ENCODE measurements around the gene CEBPG.

The CEBPG gene

DNA sequence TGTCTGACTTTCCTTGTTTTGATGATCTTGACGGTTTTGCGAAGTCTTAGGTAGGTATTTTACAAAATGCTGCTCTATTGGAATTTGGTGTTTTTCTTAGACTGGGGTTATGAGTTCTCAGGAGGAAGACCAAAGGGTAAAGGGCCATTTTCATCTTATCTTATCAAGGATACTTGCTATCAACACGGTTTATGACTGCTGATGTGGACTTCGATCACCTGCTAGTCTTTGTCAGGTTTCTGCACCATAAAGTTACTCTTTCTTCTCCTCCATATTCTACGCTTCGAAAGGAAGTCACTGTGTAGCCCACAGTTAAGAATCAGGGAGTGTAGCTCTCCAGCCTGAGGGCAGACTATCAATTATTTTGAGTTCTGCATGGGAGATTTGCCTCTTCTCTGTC lies 7.4 kb upstream of the CEBPG start:
- Histone ChIP-seq H3K4me3 (ENCODE audit: low read depth in 1 of 2, low read length in 2 of 2) (peak overlapping the region; percentile 32 to 55), H3K4me1 (ENCODE audit: control insufficient read depth in 1 of 2, insufficient read depth in 2 of 2, low read length in 2 of 2) (peaks cover 14 to 25% of the 10 kb centered on the region in 2 donors), H3K36me3 (ENCODE audit: control insufficient read depth in 1 of 2, insufficient read depth in 2 of 2, low read length in 2 of 2) (no peaks in the 10 kb centered on the region), H3K9ac (ENCODE audit: low read depth in 1 of 2, low read length in 2 of 2) (peak overlapping the region in 1 of 2 donors; percentile 27), H3K27ac (ENCODE audit: low read depth, low read length) (no peak overlapping the region), H3K9me3 (ENCODE audit: control insufficient read depth in 1 of 2, low read length in 2 of 2) (no peaks in the 10 kb centered on the region), H3K27me3 (ENCODE audit: control insufficient read depth in 1 of 2, insufficient read depth in 2 of 2, low read length in 2 of 2) (no peaks in the 10 kb centered on the region)

DNA sequence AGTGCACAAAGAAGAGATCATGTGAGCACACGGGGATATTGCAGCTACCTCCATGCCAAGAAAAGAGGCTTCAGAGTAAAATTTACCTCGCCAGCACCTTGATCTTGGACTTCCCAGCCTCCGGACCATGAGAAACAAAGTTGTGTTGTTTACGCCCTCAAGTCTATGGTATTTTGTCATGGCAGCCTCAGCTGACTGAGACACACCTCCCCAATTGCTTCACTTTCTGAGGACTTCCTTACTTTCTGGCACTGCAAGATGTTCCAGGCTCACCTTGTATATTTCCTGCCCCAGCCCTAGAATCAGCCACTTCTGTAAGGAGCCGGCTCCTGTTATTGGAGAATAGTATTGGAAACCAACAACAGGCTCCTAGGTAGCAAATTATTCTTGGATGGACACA lies 6.6 kb upstream of the CEBPG start:
- no peak overlapping the region for H3K27ac ChIP-seq (ENCODE audit: low read depth, low read length)
- no peaks in the 10 kb centered on the region for H3K36me3 ChIP-seq (ENCODE audit: control insufficient read depth in 1 of 2, insufficient read depth in 2 of 2, low read length in 2 of 2)
- peak overlapping the region; percentile 29 to 55 for H3K4me3 ChIP-seq (ENCODE audit: low read depth in 1 of 2, low read length in 2 of 2)
- H3K4me1 ChIP-seq (ENCODE audit: control insufficient read depth in 1 of 2, insufficient read depth in 2 of 2, low read length in 2 of 2) = peaks cover 17 to 25% of the 10 kb centered on the region in 2 donors
- no peak overlapping the region for H3K9ac ChIP-seq (ENCODE audit: low read depth in 1 of 2, low read length in 2 of 2)
- no peaks in the 10 kb centered on the region for H3K9me3 ChIP-seq (ENCODE audit: control insufficient read depth in 1 of 2, low read length in 2 of 2)
- no peaks in the 10 kb centered on the region for H3K27me3 ChIP-seq (ENCODE audit: control insufficient read depth in 1 of 2, insufficient read depth in 2 of 2, low read length in 2 of 2)

- no peaks in the 10 kb centered on the region for H3K9me3 ChIP-seq (ENCODE audit: control insufficient read depth in 1 of 2, low read length in 2 of 2)
- no peaks in the 10 kb centered on the region for H3K27me3 ChIP-seq (ENCODE audit: control insufficient read depth in 1 of 2, insufficient read depth in 2 of 2, low read length in 2 of 2)
- H3K4me3 ChIP-seq (ENCODE audit: low read depth in 1 of 2, low read length in 2 of 2) = no peak overlapping the region
- peaks cover 20 to 25% of the 10 kb centered on the region in 2 donors for H3K4me1 ChIP-seq (ENCODE audit: control insufficient read depth in 1 of 2, insufficient read depth in 2 of 2, low read length in 2 of 2)
- H3K36me3 ChIP-seq (ENCODE audit: control insufficient read depth in 1 of 2, insufficient read depth in 2 of 2, low read length in 2 of 2) = no peaks in the 10 kb centered on the region
- H3K9ac ChIP-seq (ENCODE audit: low read depth in 1 of 2, low read length in 2 of 2) = no peak overlapping the region
- H3K27ac ChIP-seq (ENCODE audit: low read depth, low read length) = no peak overlapping the region
Measured at GRCh38 chr19:33368074-33368864, 5.2 kb upstream of the CEBPG start.

DNA sequence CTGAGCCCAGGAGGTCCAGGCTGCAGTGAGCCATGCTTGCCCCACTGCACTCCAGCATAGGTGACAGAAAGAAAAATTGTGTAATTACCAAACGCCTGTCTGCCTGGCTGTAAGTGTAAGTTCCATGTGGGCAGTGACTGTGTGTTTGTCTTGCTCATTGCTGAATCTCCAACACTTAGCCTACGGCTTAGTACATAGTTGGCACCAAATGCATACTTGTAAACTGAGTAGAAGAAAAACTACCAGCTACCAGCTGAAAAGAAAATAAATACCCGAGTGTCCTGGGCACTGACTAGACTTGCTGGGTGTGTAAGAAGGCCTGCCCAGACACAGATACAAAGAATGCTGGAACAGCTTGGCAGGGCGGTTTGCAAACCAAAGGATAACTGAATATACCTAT lies 2.7 kb upstream of the CEBPG start:
- H3K27ac ChIP-seq (ENCODE audit: low read depth, low read length) = no peak overlapping the region
- H3K4me3 ChIP-seq (ENCODE audit: low read depth in 1 of 2, low read length in 2 of 2) = no peak overlapping the region
- H3K9ac ChIP-seq (ENCODE audit: low read depth in 1 of 2, low read length in 2 of 2) = no peak overlapping the region
- H3K36me3 ChIP-seq (ENCODE audit: control insufficient read depth in 1 of 2, insufficient read depth in 2 of 2, low read length in 2 of 2) = no peaks in the 10 kb centered on the region
- peaks cover 26 to 33% of the 10 kb centered on the region in 2 donors for H3K4me1 ChIP-seq (ENCODE audit: control insufficient read depth in 1 of 2, insufficient read depth in 2 of 2, low read length in 2 of 2)
- no peaks in the 10 kb centered on the region for H3K27me3 ChIP-seq (ENCODE audit: control insufficient read depth in 1 of 2, insufficient read depth in 2 of 2, low read length in 2 of 2)
- no peaks in the 10 kb centered on the region for H3K9me3 ChIP-seq (ENCODE audit: control insufficient read depth in 1 of 2, low read length in 2 of 2)

DNA sequence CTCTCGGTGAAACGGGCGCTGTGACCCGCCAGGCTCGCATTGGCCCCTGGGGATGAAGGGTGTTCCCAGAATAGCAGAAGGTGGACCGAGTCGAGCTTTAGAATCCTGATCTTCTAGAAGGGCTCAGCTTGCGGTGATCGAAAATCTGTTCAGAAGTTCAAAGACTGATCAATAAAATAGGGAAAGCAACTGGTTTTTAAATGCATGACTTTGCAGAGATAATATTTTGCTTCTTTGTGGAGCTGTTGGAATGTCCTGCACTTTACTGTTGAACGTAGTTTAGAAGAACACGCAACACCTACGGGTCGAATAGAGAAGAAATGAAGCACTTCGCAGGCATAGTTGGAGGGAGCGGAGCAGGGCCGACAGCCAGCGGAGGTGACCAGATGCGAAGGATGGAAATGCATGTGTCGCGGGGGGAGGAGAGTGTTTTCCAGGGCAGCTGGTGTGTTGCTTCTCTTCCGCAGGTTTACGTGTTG lies 766 bp downstream of the CEBPG start:
- peaks cover 44 to 48% of the 10 kb centered on the region in 2 donors for H3K4me1 ChIP-seq (ENCODE audit: control insufficient read depth in 1 of 2, insufficient read depth in 2 of 2, low read length in 2 of 2)
- H3K4me3 ChIP-seq (ENCODE audit: low read depth in 1 of 2, low read length in 2 of 2) = peak overlapping the region; percentile 77 to 94
- no peaks in the 10 kb centered on the region for H3K9me3 ChIP-seq (ENCODE audit: control insufficient read depth in 1 of 2, low read length in 2 of 2)
- H3K9ac ChIP-seq (ENCODE audit: low read depth in 1 of 2, low read length in 2 of 2) = peak overlapping the region; percentile 65 to 87
- H3K27me3 ChIP-seq (ENCODE audit: control insufficient read depth in 1 of 2, insufficient read depth in 2 of 2, low read length in 2 of 2) = no peaks in the 10 kb centered on the region
- peak overlapping the region; percentile 94 for H3K27ac ChIP-seq (ENCODE audit: low read depth, low read length)
- H3K36me3 ChIP-seq (ENCODE audit: control insufficient read depth in 1 of 2, insufficient read depth in 2 of 2, low read length in 2 of 2) = peaks cover 0 to 6% of the 10 kb centered on the region in 2 donors

GRCh38 chr19:33375156-33375836 lies 1.8 kb downstream of the CEBPG start:
- no peak overlapping the region for H3K27ac ChIP-seq (ENCODE audit: low read depth, low read length)
- peaks cover 44 to 48% of the 10 kb centered on the region in 2 donors for H3K4me1 ChIP-seq (ENCODE audit: control insufficient read depth in 1 of 2, insufficient read depth in 2 of 2, low read length in 2 of 2)
- H3K36me3 ChIP-seq (ENCODE audit: control insufficient read depth in 1 of 2, insufficient read depth in 2 of 2, low read length in 2 of 2) = peaks cover 0 to 13% of the 10 kb centered on the region in 2 donors
- H3K27me3 ChIP-seq (ENCODE audit: control insufficient read depth in 1 of 2, insufficient read depth in 2 of 2, low read length in 2 of 2) = no peaks in the 10 kb centered on the region
- H3K9me3 ChIP-seq (ENCODE audit: control insufficient read depth in 1 of 2, low read length in 2 of 2) = no peaks in the 10 kb centered on the region
- H3K4me3 ChIP-seq (ENCODE audit: low read depth in 1 of 2, low read length in 2 of 2) = peak overlapping the region; percentile 77 to 94
- peak overlapping the region; percentile 65 to 87 for H3K9ac ChIP-seq (ENCODE audit: low read depth in 1 of 2, low read length in 2 of 2)

- H3K9me3 ChIP-seq (ENCODE audit: control insufficient read depth in 1 of 2, low read length in 2 of 2) = no peaks in the 10 kb centered on the region
- H3K4me1 ChIP-seq (ENCODE audit: control insufficient read depth in 1 of 2, insufficient read depth in 2 of 2, low read length in 2 of 2) = peaks cover 44 to 48% of the 10 kb centered on the region in 2 donors
- peak overlapping the region in 1 of 2 donors; percentile 65 for H3K9ac ChIP-seq (ENCODE audit: low read depth in 1 of 2, low read length in 2 of 2)
- peak overlapping the region; percentile 77 to 94 for H3K4me3 ChIP-seq (ENCODE audit: low read depth in 1 of 2, low read length in 2 of 2)
- peak overlapping the region; percentile 13 for H3K27ac ChIP-seq (ENCODE audit: low read depth, low read length)
- H3K36me3 ChIP-seq (ENCODE audit: control insufficient read depth in 1 of 2, insufficient read depth in 2 of 2, low read length in 2 of 2) = peaks cover 0 to 13% of the 10 kb centered on the region in 2 donors
- no peaks in the 10 kb centered on the region for H3K27me3 ChIP-seq (ENCODE audit: control insufficient read depth in 1 of 2, insufficient read depth in 2 of 2, low read length in 2 of 2)
Measured at GRCh38 chr19:33375837-33376159, 2.3 kb downstream of the CEBPG start.

DNA sequence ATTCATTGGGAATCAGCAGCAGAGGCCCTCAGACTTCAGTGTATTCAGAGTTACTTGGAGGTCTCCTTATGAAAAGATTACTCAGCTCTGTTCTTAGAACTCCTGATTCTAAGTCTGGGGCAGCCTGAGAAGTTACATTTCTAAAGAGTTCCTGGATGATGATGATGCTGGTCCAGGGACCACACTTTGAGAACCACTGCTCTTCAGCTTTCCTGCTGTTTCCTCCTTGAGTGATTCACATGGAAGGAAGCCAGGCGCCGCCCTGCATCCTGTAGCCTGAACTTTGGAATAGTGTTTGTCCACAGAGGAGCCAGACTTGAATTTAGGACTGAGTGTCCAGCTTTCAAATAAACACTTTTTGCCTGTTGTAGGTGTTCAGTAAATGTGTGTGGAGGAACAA lies 2.9 kb downstream of the CEBPG start:
- Histone ChIP-seq H3K9ac (ENCODE audit: low read depth in 1 of 2, low read length in 2 of 2) (no peak overlapping the region), H3K27ac (ENCODE audit: low read depth, low read length) (peak overlapping the region; percentile 62), H3K27me3 (ENCODE audit: control insufficient read depth in 1 of 2, insufficient read depth in 2 of 2, low read length in 2 of 2) (no peaks in the 10 kb centered on the region), H3K9me3 (ENCODE audit: control insufficient read depth in 1 of 2, low read length in 2 of 2) (no peaks in the 10 kb centered on the region), H3K36me3 (ENCODE audit: control insufficient read depth in 1 of 2, insufficient read depth in 2 of 2, low read length in 2 of 2) (peaks cover 4 to 18% of the 10 kb centered on the region in 2 donors), H3K4me3 (ENCODE audit: low read depth in 1 of 2, low read length in 2 of 2) (no peak overlapping the region), H3K4me1 (ENCODE audit: control insufficient read depth in 1 of 2, insufficient read depth in 2 of 2, low read length in 2 of 2) (peaks cover 47 to 48% of the 10 kb centered on the region in 2 donors)

DNA sequence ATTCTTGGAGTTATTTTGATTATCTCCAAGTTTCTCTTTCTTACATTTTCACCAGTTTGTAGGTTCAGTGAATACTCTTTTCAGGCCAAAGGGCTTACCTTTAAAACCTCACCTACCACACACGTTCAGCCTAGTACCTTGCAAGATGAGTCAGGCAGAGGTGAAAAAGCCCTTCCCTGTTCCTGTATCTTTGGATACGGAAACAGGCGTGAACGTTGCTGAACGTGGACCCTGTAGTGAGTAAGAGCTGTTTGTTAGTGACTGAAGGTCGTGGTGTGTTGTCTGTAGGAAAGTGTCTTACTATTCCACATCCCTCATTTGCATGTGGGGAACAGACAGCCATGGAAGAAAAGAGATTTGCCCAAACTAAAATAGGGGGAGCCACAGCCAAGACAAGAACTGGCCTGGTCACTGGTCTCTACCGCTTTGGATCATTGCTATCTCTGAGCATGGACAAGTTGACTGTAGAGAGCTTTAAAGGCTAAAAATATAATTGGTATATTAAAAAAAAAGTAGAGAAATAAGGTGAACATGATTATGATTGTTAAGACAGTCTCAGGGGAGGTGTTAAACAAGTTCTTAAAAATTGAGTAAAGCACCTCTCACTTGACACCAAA lies 3.5 kb downstream of the CEBPG start:
- Histone ChIP-seq H3K4me1 (ENCODE audit: control insufficient read depth in 1 of 2, insufficient read depth in 2 of 2, low read length in 2 of 2) (peaks cover 43 to 47% of the 10 kb centered on the region in 2 donors), H3K27me3 (ENCODE audit: control insufficient read depth in 1 of 2, insufficient read depth in 2 of 2, low read length in 2 of 2) (no peaks in the 10 kb centered on the region), H3K36me3 (ENCODE audit: control insufficient read depth in 1 of 2, insufficient read depth in 2 of 2, low read length in 2 of 2) (peaks cover 6 to 20% of the 10 kb centered on the region in 2 donors), H3K4me3 (ENCODE audit: low read depth in 1 of 2, low read length in 2 of 2) (no peak overlapping the region), H3K9ac (ENCODE audit: low read depth in 1 of 2, low read length in 2 of 2) (no peak overlapping the region), H3K9me3 (ENCODE audit: control insufficient read depth in 1 of 2, low read length in 2 of 2) (no peaks in the 10 kb centered on the region), H3K27ac (ENCODE audit: low read depth, low read length) (peak overlapping the region; percentile 62)

Measured in duodenal mucosa (tissue), 2 donors.